Measurements from ENCODE around the gene ZNF775.
A peak's percentile ranks its signal among the peaks of the same experiment; 100 is the strongest.

The ZNF775 gene

DNA sequence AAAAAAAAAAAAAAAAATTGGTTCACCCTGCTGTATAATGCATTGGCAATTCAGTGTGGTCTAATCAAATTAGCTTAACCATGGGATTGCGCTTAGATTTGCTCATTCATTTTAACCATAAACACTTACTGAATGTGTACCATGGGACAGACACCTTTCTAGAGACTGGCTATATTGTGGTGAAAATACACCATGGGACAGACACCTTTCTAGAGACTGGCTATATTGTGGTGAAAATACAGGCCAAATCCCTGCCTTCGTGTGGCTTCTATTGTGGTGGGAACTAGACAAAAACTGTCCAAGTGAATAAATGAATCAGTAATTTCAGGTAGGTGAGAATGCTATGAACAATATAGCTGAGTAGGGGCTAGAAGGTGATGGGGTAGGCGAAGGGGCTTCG lies 20.7 kb upstream of the ZNF775 start:
- DNase-seq (ENCODE audit: insufficient read length, low spot score): no peak
- FAIRE-seq: peak; percentile 47
- no peak for TF ChIP-seq SPI1 (IDR thresholded peaks at IDR 0.05; ENCODE audit: low read depth, low read length)

DNA sequence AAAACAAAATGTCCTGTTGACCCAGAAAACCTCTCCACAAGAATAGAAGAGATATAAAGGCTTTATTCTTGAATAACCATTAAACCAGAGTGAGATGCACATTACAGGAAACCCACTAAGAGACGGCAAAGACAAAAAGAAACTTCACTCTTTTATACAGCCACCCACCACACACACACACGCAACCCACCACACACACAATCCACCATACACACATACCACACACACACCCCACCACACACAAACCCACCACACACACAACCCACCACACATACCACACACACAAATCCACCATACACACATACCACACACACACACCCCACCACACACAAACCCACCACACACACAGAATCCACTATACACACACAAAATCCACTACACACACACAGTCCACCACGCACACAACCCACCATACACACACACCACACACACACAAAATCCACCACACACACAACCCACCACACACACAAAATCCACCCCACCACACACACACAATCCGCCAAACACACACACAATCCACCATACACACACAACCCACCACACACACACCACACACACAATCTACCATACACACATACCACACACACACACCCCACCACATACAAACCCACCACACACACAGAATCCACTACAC lies 20.0 kb upstream of the ZNF775 start:
- DNase-seq (ENCODE audit: insufficient read length, low spot score): no peak
- peak; percentile 92 for FAIRE-seq
- no peak for TF ChIP-seq POU2F2 (IDR thresholded peaks at IDR 0.05; ENCODE audit: low read depth, low read length)
- TF ChIP-seq SPI1 (IDR thresholded peaks at IDR 0.05; ENCODE audit: low read depth, low read length): no peak
- TF ChIP-seq POLR2A (IDR thresholded peaks at IDR 0.05; ENCODE audit: low read depth, low read length): no peak
- no peak for TF ChIP-seq PAX5 (IDR thresholded peaks at IDR 0.05; ENCODE audit: insufficient read depth, low read length, severe bottlenecking)
- TF ChIP-seq TAF1 (IDR thresholded peaks at IDR 0.05; ENCODE audit: low read depth, low read length): no peak
- TF ChIP-seq POLR2AphosphoS5 (IDR thresholded peaks at IDR 0.05; ENCODE audit: low read depth, low read length): no peak

DNA sequence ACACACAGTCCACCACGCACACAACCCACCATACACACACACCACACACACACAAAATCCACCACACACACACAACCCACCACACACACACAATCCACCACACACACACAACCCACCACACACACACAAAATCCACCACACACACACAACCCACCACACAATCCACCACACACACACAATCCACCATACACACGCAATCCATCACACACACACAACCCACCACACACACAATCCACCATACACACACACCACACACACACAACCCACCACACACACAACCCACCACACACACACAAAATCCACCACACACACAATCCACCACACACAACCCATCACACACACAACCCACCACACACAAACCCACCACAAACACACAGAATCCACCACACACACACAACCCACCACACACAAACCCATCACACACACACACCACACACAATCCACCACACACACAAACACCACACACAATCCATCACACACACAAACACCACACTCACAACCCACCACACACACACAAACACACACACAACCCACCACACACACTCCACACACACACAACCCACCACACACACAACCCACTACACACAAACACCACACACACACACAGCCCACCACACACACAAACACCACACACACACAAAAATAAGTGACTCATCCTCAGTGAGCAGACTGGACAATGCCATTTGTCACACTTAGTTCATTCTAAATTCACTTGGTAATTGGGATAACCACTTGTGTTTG lies 19.3 kb upstream of the ZNF775 start:
- DNase-seq (ENCODE audit: insufficient read length, low spot score): no peak
- TF ChIP-seq TAF1 (IDR thresholded peaks at IDR 0.05; ENCODE audit: low read depth, low read length) (no peak), POU2F2 (IDR thresholded peaks at IDR 0.05; ENCODE audit: low read depth, low read length) (0 out of 2 replicates have a peak, but pooled peaks have one; percentile 21)
- FAIRE-seq: no peak

DNA sequence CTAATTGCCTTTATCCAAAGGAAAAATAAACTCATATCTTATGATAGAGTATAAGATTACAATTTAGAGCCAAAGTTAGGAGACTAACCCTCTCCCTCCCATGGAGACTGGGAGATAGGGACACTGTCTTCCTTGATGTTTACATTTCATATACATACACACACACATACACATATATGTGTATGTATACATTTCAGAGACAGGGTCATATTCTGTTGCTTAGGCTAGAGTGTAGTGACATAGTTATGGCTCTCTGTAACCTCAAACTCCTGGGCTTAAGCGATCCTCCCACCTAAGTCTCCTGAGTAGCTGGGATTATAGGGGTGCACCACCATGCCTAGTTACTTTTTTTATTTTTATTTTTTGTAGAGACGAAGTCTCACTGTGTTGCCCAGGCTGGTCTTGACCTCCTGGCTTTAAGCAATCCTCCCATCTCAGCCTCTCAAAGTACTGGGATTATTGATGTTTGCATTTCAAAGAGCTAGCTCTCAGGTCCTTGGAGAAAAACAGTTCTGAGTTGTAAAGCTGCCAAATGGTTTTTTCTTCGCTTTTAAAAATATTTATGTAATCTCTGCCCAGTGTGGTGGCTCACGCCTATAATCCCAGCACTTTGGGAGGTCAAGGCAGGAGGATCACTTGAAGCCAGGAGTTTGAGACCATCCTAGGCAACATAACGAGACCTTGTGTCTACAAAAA lies 18.6 kb upstream of the ZNF775 start:
- DNase-seq (ENCODE audit: insufficient read length, low spot score): no peak
- TF ChIP-seq POU2F2 (IDR thresholded peaks at IDR 0.05; ENCODE audit: low read depth, low read length) (no peak), PAX5 (IDR thresholded peaks at IDR 0.05; ENCODE audit: insufficient read depth, low read length, severe bottlenecking) (no peak), POLR2A (IDR thresholded peaks at IDR 0.05; ENCODE audit: low read depth, low read length) (no peak), TAF1 (IDR thresholded peaks at IDR 0.05; ENCODE audit: low read depth, low read length) (no peak), SPI1 (IDR thresholded peaks at IDR 0.05; ENCODE audit: low read depth, low read length) (no peak), POLR2AphosphoS5 (IDR thresholded peaks at IDR 0.05; ENCODE audit: low read depth, low read length) (no peak)
- FAIRE-seq: no peak

DNA sequence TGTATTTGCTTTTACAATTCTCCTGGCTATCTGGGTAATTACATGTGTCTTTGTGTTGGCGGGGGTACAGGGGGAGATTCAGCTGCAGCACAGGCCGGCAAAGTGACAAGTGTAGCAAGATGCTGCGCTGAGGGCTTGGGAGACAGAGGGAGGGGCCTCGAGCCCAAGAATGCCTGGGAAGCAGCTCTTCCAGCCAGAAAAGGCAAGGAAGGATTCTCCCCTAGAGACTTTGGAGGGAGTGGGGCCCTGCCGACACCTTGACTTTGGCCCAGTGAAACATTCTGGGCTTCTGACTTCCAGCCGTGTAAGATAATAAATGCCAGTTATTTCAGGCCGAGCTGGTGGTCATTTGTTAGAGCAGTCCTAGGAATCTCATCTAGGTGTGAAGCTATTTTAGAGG lies 17.7 kb upstream of the ZNF775 start:
- FAIRE-seq (no peak), DNase-seq (ENCODE audit: insufficient read length, low spot score) (no peak)
- TF ChIP-seq TAF1 (IDR thresholded peaks at IDR 0.05; ENCODE audit: low read depth, low read length): no peak
- TF ChIP-seq SPI1 (IDR thresholded peaks at IDR 0.05; ENCODE audit: low read depth, low read length): no peak
- TF ChIP-seq PAX5 (IDR thresholded peaks at IDR 0.05; ENCODE audit: insufficient read depth, low read length, severe bottlenecking): no peak
- TF ChIP-seq POU2F2 (IDR thresholded peaks at IDR 0.05; ENCODE audit: low read depth, low read length): no peak
- TF ChIP-seq POLR2AphosphoS5 (IDR thresholded peaks at IDR 0.05; ENCODE audit: low read depth, low read length): no peak
- TF ChIP-seq POLR2A (IDR thresholded peaks at IDR 0.05; ENCODE audit: low read depth, low read length): no peak

DNA sequence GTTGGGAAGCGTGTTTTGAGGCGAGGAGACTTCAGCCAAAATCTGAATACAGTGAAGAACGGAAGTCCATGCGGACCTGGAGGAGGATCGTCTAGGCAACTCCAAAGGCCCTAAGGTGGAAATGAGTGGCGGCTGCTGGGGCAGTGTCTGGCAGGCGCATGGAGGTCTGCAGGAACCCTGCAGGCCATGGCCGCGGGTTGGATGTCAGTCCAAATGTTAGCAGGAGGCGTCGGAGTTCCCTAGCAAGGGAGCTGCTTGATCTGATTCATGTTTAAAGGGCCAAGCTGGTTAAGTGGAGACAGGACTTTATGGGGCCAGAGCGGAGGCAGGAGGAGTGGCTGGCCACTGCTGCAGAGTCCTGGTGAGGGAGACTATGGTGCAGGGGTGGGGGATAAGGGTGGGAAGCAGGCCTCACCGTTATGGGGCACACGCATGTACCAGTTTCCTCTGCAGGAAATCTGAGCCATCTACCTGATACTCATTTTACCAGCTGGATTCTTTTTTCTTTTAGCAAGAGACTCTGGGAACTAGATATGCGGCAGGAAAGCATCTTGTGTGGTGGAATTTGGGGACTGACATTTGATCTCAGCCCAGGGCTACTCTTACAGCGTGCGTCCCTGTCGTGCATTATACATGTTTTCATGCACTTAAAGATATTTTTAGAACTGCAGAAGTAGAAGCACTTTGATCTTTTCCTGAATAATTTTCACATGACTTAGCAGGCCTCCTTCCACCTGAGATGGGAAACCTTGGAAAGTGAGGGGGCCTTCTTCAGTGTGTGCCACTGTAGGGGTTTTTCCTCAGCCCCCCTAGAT lies 17.1 kb upstream of the ZNF775 start:
- TF ChIP-seq PAX5 (IDR thresholded peaks at IDR 0.05; ENCODE audit: insufficient read depth, low read length, severe bottlenecking) (no peak), POU2F2 (IDR thresholded peaks at IDR 0.05; ENCODE audit: low read depth, low read length) (no peak), SPI1 (IDR thresholded peaks at IDR 0.05; ENCODE audit: low read depth, low read length) (no peak), POLR2AphosphoS5 (IDR thresholded peaks at IDR 0.05; ENCODE audit: low read depth, low read length) (no peak)
- DNase-seq (ENCODE audit: insufficient read length, low spot score): no peak
- FAIRE-seq: no peak

DNA sequence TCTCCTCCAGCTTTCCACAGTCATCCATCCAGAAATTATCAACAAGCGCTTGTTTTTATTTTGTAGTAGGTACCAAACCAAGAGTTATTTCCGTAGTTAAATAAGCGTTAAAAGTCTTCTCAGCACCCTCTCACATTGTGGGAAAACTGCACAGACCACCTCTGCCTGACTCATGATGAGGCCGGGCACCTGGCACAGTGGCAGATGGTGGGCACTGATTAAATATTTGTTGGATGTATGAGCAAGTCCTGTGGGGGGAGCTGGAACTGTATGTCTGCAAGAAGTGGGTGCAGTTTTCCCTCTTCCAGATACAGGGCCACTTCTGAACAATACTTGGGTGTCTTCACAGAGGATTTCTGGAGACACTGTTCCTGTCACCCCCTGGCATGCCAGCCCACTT lies 15.8 kb upstream of the ZNF775 start:
- no peak for FAIRE-seq
- no peak for DNase-seq (ENCODE audit: insufficient read length, low spot score)
- TF ChIP-seq SPI1 (IDR thresholded peaks at IDR 0.05; ENCODE audit: low read depth, low read length): no peak
- TF ChIP-seq POLR2A (IDR thresholded peaks at IDR 0.05; ENCODE audit: low read depth, low read length): no peak
- TF ChIP-seq TAF1 (IDR thresholded peaks at IDR 0.05; ENCODE audit: low read depth, low read length): no peak
- TF ChIP-seq POLR2AphosphoS5 (IDR thresholded peaks at IDR 0.05; ENCODE audit: low read depth, low read length): no peak
- TF ChIP-seq PAX5 (IDR thresholded peaks at IDR 0.05; ENCODE audit: insufficient read depth, low read length, severe bottlenecking): no peak
- no peak for TF ChIP-seq POU2F2 (IDR thresholded peaks at IDR 0.05; ENCODE audit: low read depth, low read length)

DNA sequence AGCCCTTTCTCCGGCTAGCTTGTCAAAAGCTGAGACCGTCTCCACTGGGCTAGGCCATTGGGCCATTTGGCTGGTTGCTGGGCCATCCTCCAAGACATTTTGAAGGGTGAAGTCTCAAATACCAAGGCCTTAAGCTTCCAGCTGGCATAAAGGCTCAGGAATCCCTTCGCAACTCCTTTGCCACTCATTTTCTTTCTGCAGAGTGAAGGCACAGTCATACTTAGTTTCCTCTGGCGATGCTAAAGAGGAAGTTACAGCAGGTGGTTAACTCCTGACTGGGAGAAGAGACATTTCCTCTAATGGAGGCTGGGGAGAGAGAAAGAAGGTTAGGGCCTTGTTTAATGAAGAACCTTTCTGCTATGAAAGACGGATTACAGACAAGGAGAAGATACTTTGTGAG lies 15.3 kb upstream of the ZNF775 start:
- TF ChIP-seq POLR2A (IDR thresholded peaks at IDR 0.05; ENCODE audit: low read depth, low read length) (no peak), SPI1 (IDR thresholded peaks at IDR 0.05; ENCODE audit: low read depth, low read length) (peak; percentile 51), PAX5 (IDR thresholded peaks at IDR 0.05; ENCODE audit: insufficient read depth, low read length, severe bottlenecking) (no peak), POU2F2 (IDR thresholded peaks at IDR 0.05; ENCODE audit: low read depth, low read length) (no peak), TAF1 (IDR thresholded peaks at IDR 0.05; ENCODE audit: low read depth, low read length) (no peak), POLR2AphosphoS5 (IDR thresholded peaks at IDR 0.05; ENCODE audit: low read depth, low read length) (no peak)
- no peak for DNase-seq (ENCODE audit: insufficient read length, low spot score)
- peak; percentile 86 for FAIRE-seq

DNA sequence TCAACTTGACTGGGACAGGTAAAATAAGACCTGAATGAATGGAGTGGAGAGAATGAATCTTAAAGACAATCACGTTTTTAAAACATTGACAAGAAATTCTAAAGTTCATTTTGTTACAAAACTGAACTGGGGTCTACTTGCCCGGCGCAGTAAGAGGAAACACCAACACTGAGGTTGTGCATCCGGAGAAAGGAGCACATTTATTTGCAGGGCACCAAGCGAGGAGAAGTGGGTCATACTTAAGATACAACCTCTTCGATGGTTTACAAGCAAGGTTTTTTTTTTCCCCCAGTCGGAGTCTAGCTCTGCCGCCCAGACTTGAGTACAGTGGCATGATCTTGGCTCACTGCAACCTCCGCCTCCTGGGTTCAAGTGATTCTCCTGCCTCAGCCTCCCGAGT lies 13.9 kb upstream of the ZNF775 start:
- TF ChIP-seq POLR2A (IDR thresholded peaks at IDR 0.05; ENCODE audit: low read depth, low read length) (no peak), PAX5 (IDR thresholded peaks at IDR 0.05; ENCODE audit: insufficient read depth, low read length, severe bottlenecking) (no peak), POLR2AphosphoS5 (IDR thresholded peaks at IDR 0.05; ENCODE audit: low read depth, low read length) (no peak), POU2F2 (IDR thresholded peaks at IDR 0.05; ENCODE audit: low read depth, low read length) (no peak), SPI1 (IDR thresholded peaks at IDR 0.05; ENCODE audit: low read depth, low read length) (no peak), TAF1 (IDR thresholded peaks at IDR 0.05; ENCODE audit: low read depth, low read length) (no peak)
- FAIRE-seq: no peak
- DNase-seq (ENCODE audit: insufficient read length, low spot score): no peak

All from GM12891 (cell line).